Colonic mucosa (tissue), 4 donors: Measurements from ENCODE around the gene HUNK. TPM values are rescaled to one million over a fixed set of nuclear protein-coding genes. Genes with fewer than 3 reads are reported as not detected.

Experiments used
- DNase-seq: peaks from one replicate; pipeline ENCODE4 v3.0.0-alpha.2; 2020
- H3K27ac ChIP-seq: fragments of 200-600 bp; one replicate; pipeline ENCODE4 v1.8.0; 2021
- H3K27me3 ChIP-seq: fragments of 200-600 bp; one replicate; pipeline ENCODE4 v1.8.0; 2021
- H3K36me3 ChIP-seq: fragments of 200-600 bp; one replicate; pipeline ENCODE4 v1.8.0; 2021
- H3K4me1 ChIP-seq: fragments of 200-600 bp; one replicate; pipeline ENCODE4 v1.8.0; 2021; ENCODE audit warnings: mild to moderate bottlenecking
- H3K4me3 ChIP-seq: fragments of 200-600 bp; one replicate; pipeline ENCODE4 v1.8.0; 2021
- H3K9ac ChIP-seq, 2 donors: one replicate each; pipeline ENCODE4 v1.7.0; 2013; ENCODE audit warnings: control low read depth in 2 of 2, low read depth in 2 of 2, low read length in 2 of 2
- H3K9me3 ChIP-seq: fragments of 200-600 bp; one replicate; pipeline ENCODE4 v1.8.0; 2021
- intact Hi-C: fragments of 100-400 bp; cut with DNase I; formaldehyde crosslinking; loops from one replicate; pipeline ENCODE4 v1.14.1; 2022
- total RNA-seq, 2 donors: library from RNA; stranded (reverse); fragmentation: NEBNext Ultra II Directional in 1 of 2; extraction: Animal tissue kit (Norgen Biotek cat#: 25700) in 1 of 2; gene quantifications; one replicate each; pipeline ENCODE4 v1.2.1, GENCODE V29; 2021
- TF ChIP-seq, protein P1 (sequence below): fragments of 200-600 bp; IDR thresholded peaks from one replicate; pipeline ENCODE4 v1.8.0; 2022; ENCODE audit warnings: antibody characterized with exemption, mild to moderate bottlenecking
- donor health status: healthy.
- donor health status: DM: no; HTN: no; CAD: no.
- donor health status: DM: no; HTN: no; CAD: no.

Gene HUNK
- total RNA-seq, 2 donors from 2014 or later, result 7.2 to 13.0 TPM

DNA sequence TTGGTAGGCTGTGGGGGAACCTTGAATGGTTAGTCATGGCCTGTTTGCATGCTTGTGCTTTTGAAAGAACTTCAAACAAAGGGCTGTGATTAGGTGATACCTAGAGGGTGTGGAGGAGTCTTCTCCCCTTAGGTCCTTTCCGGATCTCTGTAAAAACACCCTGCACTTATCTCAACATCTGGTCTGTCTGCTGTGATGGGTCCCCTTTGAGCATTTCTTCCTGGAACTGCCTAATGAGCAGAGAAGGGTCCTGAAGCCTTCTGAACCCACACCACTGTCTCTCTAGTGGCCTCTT, 59.6 kb downstream of the HUNK start:
- TF ChIP-seq, protein P1, sequence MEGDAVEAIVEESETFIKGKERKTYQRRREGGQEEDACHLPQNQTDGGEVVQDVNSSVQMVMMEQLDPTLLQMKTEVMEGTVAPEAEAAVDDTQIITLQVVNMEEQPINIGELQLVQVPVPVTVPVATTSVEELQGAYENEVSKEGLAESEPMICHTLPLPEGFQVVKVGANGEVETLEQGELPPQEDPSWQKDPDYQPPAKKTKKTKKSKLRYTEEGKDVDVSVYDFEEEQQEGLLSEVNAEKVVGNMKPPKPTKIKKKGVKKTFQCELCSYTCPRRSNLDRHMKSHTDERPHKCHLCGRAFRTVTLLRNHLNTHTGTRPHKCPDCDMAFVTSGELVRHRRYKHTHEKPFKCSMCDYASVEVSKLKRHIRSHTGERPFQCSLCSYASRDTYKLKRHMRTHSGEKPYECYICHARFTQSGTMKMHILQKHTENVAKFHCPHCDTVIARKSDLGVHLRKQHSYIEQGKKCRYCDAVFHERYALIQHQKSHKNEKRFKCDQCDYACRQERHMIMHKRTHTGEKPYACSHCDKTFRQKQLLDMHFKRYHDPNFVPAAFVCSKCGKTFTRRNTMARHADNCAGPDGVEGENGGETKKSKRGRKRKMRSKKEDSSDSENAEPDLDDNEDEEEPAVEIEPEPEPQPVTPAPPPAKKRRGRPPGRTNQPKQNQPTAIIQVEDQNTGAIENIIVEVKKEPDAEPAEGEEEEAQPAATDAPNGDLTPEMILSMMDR, result no peak
- no peak overlapping the region for H3K9ac ChIP-seq
- no peaks in the 10 kb centered on the region for H3K9me3 ChIP-seq
- intact Hi-C loops, result no loop called here
- H3K4me3 ChIP-seq, result no peak overlapping the region
- no peaks in the 10 kb centered on the region for H3K4me1 ChIP-seq
- DNase-seq, result no peak
- no peak overlapping the region for H3K27ac ChIP-seq
- H3K36me3 ChIP-seq, result no peaks in the 10 kb centered on the region
- H3K27me3 ChIP-seq, result no peaks in the 10 kb centered on the region

DNA sequence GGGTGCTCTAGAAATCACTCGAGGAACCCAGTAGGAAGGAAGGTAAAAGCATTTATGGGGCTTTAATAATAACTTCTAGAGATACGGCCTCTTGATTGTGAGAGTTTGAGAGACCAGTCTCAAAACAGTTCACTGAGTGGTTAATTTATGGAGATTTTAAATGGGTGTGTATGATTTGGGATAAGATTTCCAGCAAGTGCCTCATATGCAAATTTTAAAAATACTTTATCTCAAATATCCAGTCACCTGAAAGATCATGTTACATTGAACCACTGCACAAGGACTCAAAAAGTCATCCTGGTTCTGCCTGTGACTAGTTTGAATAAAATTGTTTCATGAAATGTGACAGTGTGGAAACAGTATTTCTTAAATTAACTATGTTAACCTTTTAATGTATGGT, 64.5 kb downstream of the HUNK start:
- Histone ChIP-seq H3K4me3 (no peak overlapping the region), H3K27me3 (no peaks in the 10 kb centered on the region), H3K4me1 (no peaks in the 10 kb centered on the region), H3K9ac (no peak overlapping the region), H3K36me3 (no peaks in the 10 kb centered on the region), H3K27ac (no peak overlapping the region), H3K9me3 (no peaks in the 10 kb centered on the region)
- intact Hi-C loops, result no loop called here
- no peak for DNase-seq
- TF ChIP-seq, protein P1, result no peak

DNA sequence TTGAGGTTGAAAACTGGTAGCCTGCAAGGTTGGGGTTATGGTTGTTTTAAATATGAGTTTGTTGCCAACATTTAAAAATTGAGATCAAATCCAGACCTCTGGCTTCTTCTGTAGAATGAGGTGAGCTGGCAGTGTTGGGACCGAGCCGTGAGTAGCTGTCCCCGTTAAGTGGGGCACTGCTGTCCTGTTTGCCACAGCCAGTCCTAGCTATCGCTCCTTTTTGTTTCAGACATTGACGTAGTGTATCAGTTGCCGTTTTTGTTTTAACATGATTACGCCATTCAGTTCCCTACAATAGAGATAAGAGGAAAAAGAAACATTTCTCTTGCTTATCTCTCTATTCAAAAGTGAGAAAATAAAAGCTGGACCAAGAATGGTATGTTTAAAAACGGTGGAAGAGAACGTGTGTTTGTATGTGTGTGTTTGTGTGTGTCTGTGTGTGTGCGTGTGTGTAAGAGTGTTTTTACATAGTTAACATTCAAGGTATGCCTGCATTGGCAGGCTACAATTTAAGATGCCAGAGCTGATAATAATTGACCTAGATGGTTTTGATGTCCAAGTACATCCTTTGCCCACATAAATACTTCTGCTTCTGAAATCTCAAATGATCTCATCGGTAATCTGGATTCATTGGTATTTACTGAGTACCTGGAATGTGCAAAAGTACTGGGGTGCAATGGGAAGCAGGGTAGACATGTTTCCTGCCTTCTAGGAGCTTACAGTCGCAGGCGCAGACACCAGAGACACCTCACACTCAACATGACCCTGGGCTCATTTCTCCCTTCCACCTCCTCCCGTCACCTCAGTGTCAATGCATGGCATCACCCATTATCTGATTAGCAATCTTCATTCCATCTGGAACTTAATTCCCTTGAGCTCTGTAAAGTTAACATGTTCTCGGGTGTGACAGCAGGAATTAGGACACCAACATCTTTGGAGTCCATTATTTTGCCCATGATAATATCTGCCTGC, 65.8 kb downstream of the HUNK start:
- H3K27ac ChIP-seq, result no peak overlapping the region
- H3K27me3 ChIP-seq, result no peaks in the 10 kb centered on the region
- intact Hi-C loops, result no loop called here
- no peaks in the 10 kb centered on the region for H3K36me3 ChIP-seq
- no peak for DNase-seq
- no peaks in the 10 kb centered on the region for H3K4me1 ChIP-seq
- TF ChIP-seq, protein P1, result no peak
- no peak overlapping the region for H3K9ac ChIP-seq
- H3K4me3 ChIP-seq, result no peak overlapping the region
- H3K9me3 ChIP-seq, result no peaks in the 10 kb centered on the region

DNA sequence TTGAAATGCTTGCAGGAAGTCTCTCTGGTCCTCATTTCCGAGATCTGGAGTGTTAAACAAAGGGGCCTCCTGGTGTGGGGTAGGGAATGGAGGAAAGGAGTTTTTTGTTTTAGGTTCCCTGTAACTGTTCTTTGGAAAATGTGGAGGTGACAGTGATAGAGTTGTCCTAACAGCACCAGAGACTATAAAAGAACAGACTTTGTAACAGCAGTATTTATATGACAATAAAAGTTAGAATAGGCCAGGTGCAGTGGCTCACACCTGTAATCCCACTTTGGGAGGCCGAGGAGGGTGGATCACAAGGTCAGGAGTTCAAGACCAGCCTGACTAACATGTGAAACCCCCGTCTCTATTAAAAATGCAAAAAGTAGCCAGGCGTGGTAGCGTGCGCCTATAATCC, 68.9 kb downstream of the HUNK start:
- Histone ChIP-seq H3K4me3 (no peak overlapping the region), H3K9ac (no peak overlapping the region), H3K36me3 (no peaks in the 10 kb centered on the region), H3K27ac (no peak overlapping the region), H3K9me3 (no peaks in the 10 kb centered on the region), H3K27me3 (no peaks in the 10 kb centered on the region), H3K4me1 (no peaks in the 10 kb centered on the region)
- intact Hi-C loops, result no loop called here
- TF ChIP-seq, protein P1, result no peak
- DNase-seq, result peak; percentile 32

DNA sequence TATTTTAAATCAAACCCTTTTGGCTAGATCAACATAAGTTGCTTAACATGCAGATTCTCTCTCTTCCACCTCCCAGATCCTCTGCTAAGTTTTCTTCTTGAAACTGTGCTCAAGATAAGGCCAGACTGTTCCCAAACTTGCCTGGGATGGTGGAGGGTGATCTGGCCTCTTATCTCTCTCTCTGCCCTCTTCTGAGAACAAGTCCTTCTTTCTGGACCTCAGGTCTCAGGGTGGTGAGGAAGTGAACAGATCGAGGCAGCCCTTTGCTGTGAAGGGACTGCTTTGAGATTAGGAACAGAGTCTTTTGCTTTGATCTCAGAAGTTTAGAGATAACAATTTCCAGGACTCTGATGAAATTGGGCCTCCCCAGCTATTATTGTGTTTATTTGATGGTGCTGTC, 70.7 kb downstream of the HUNK start:
- intact Hi-C loops, result no loop called here

More for the DNA sequence above, 70.7 kb downstream of the HUNK start:
- Histone ChIP-seq H3K4me3 (no peak overlapping the region), H3K9ac (no peak overlapping the region), H3K27me3 (no peaks in the 10 kb centered on the region), H3K9me3 (no peaks in the 10 kb centered on the region), H3K36me3 (no peaks in the 10 kb centered on the region), H3K27ac (no peak overlapping the region), H3K4me1 (no peaks in the 10 kb centered on the region)
- DNase-seq, result no peak
- TF ChIP-seq, protein P1, result no peak
